Thyroid gland (tissue), 4 donors: ENCODE results near the gene LYPD5. TPM values are rescaled to one million over a fixed set of nuclear protein-coding genes. Genes with fewer than 3 reads are reported as not detected.
"Not testable (repeated sequence)": the region's sequence is repeated elsewhere in the genome, so short reads cannot be mapped to it uniquely, and the experiment has no call there.

Experiments
- DNase-seq, 2 donors: peaks; one replicate each; pipeline ENCODE4 v3.0.0-alpha.2; 2019
- H3K27ac ChIP-seq, 3 donors: fragments of 200-600 bp; sonication (generic); 1 replicate in 2 of 3; 2 replicates in 1 of 3; pipeline ENCODE4 v1.5.1; 2016 to 2019; ENCODE audit warnings: mild to moderate bottlenecking in 1 of 3, moderate library complexity in 1 of 3
- H3K27me3 ChIP-seq: fragments of 200-600 bp; sonication (generic); one replicate; pipeline ENCODE4 v1.5.1; 2019
- H3K36me3 ChIP-seq, 2 donors: fragments of 200-600 bp; sonication (generic); one replicate each; pipeline ENCODE4 v1.5.1; 2016 to 2019
- H3K4me1 ChIP-seq, 2 donors: fragments of 200-600 bp; sonication (generic); one replicate each; pipeline ENCODE4 v1.5.1; 2017 to 2019
- H3K4me3 ChIP-seq, 3 donors: fragments of 200-600 bp; sonication (generic); replicated peaks in 1 of 3; 1 replicate in 2 of 3; 2 replicates in 1 of 3; pipeline ENCODE4 v1.5.1; 2016; ENCODE audit warnings: mild to moderate bottlenecking in 1 of 3
- H3K9me3 ChIP-seq: fragments of 200-600 bp; sonication (generic); one replicate; pipeline ENCODE4 v1.5.1; 2017
- POLR2A ChIP-seq, 2 donors: fragments of 450-650 bp; IDR thresholded peaks; one replicate each; pipeline ENCODE4 v1.6.1; 2017; ENCODE audit warnings: antibody characterized with exemption in 2 of 2, mild to moderate bottlenecking in 2 of 2, moderate library complexity in 1 of 2
- WGBS, 2 donors: methylation state at CpG; one replicate each; pipeline ENCODE4 v1.1.5; 2017; 5-methylcytosine and 5-hydroxymethylcytosine counted together
- intact Hi-C: fragments of 100-400 bp; cut with DNase I; formaldehyde crosslinking; loops from one replicate; pipeline ENCODE4 v1.15.1; 2023
- total RNA-seq, 4 donors: library from RNA; depleted of rRNA; stranded (reverse); fragments of >200 nt; gene quantifications; one replicate each; pipeline ENCODE4 v1.2.3, GENCODE V29; 2016
- TF ChIP-seq, protein P1 (sequence below), 6 experiments: fragments of 200-600 bp in 3 of 6; fragments of 450-650 bp in 3 of 6; sonication (generic) in 3 of 6; IDR thresholded peaks; one replicate each; pipeline ENCODE4 v1.5.1; 2016 to 2019; ENCODE audit warnings: antibody characterized with exemption in 6 of 6, mild to moderate bottlenecking in 2 of 6, inconsistent platforms in 1 of 6, moderate library complexity in 1 of 6

LYPD5 gene
- total RNA-seq, 4 donors from 2014 or later: 1.6 to 7.6 (median 2.5) TPM

DNA sequence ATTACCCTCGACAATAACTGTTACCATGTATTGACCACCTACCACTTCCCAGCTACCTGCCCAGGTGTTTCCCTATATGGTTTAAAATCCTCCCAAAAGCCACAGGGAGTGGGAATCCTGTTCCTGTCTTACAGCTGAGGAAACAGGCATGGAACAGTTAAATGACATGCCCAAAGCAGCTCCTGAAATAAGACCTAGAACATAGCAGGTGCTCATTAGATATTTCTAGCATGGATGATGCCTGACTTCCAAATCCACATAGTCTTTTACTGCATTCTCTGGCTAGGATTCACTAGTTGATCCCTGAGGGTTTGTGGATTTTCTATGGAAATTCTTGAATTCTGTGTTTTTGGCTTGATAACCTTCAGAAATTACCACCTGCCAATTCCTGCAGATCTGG, 34.4 kb downstream of the LYPD5 start:
- DNase-seq: no peak
- H3K36me3 ChIP-seq: no peaks in the 10 kb centered on the region
- no peaks in the 10 kb centered on the region for H3K9me3 ChIP-seq
- no peaks in the 10 kb centered on the region for H3K27me3 ChIP-seq
- H3K4me3 ChIP-seq: no peak overlapping the region
- 91% methylated on average over 1 of the region's 1 CpG for WGBS, 2 donors
- H3K4me1 ChIP-seq: peaks cover 0 to 12% of the 10 kb centered on the region in 2 donors
- TF ChIP-seq, protein P1, sequence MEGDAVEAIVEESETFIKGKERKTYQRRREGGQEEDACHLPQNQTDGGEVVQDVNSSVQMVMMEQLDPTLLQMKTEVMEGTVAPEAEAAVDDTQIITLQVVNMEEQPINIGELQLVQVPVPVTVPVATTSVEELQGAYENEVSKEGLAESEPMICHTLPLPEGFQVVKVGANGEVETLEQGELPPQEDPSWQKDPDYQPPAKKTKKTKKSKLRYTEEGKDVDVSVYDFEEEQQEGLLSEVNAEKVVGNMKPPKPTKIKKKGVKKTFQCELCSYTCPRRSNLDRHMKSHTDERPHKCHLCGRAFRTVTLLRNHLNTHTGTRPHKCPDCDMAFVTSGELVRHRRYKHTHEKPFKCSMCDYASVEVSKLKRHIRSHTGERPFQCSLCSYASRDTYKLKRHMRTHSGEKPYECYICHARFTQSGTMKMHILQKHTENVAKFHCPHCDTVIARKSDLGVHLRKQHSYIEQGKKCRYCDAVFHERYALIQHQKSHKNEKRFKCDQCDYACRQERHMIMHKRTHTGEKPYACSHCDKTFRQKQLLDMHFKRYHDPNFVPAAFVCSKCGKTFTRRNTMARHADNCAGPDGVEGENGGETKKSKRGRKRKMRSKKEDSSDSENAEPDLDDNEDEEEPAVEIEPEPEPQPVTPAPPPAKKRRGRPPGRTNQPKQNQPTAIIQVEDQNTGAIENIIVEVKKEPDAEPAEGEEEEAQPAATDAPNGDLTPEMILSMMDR (IDR thresholded peaks at IDR 0.05): no peak
- TF ChIP-seq POLR2A (IDR thresholded peaks at IDR 0.05): no peak
- intact Hi-C loops: no loop called here
- no peak overlapping the region for H3K27ac ChIP-seq

- H3K36me3 ChIP-seq: no peaks in the 10 kb centered on the region
- TF ChIP-seq, protein P1 (IDR thresholded peaks at IDR 0.05): no peak
- TF ChIP-seq POLR2A (IDR thresholded peaks at IDR 0.05): no peak
- WGBS, 2 donors: 82 to 86% methylated on average over 6 to 7 of the region's 7 CpGs
- H3K4me1 ChIP-seq: peaks cover 0 to 12% of the 10 kb centered on the region in 2 donors
- no peak overlapping the region for H3K27ac ChIP-seq
- DNase-seq: no peak
- H3K4me3 ChIP-seq: no peak overlapping the region
- H3K9me3 ChIP-seq: no peaks in the 10 kb centered on the region
- H3K27me3 ChIP-seq: no peaks in the 10 kb centered on the region
- intact Hi-C loops: no loop called here
Measured at GRCh38 chr19:43767316-43767715, 34.9 kb downstream of the LYPD5 start.

DNA sequence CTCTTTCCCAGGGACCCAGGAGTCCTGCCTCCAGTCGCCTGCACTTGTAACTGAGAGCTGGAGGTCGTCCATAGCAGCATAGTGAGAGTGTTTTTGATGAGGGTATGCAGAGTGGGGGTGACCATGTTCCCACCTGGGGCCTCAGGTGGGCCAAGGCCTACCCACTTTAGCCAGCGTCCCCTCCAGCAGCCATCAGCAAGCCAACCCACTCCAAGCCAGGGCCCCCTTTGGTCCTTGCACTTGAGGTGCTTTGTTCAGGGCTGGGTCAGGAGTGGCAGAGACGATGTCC, 35.5 kb downstream of the LYPD5 start:
- intact Hi-C loops: no loop called here
- H3K4me1 ChIP-seq: peaks cover 0 to 12% of the 10 kb centered on the region in 2 donors
- H3K27ac ChIP-seq: no peak overlapping the region
- WGBS, 2 donors: 57 to 67% methylated on average over 3 to 4 of the region's 4 CpGs
- no peak overlapping the region for H3K4me3 ChIP-seq
- TF ChIP-seq, protein P1 (IDR thresholded peaks at IDR 0.05): no peak
- no peak for TF ChIP-seq POLR2A (IDR thresholded peaks at IDR 0.05)
- no peaks in the 10 kb centered on the region for H3K9me3 ChIP-seq
- no peak for DNase-seq
- H3K36me3 ChIP-seq: no peaks in the 10 kb centered on the region
- no peaks in the 10 kb centered on the region for H3K27me3 ChIP-seq

DNA sequence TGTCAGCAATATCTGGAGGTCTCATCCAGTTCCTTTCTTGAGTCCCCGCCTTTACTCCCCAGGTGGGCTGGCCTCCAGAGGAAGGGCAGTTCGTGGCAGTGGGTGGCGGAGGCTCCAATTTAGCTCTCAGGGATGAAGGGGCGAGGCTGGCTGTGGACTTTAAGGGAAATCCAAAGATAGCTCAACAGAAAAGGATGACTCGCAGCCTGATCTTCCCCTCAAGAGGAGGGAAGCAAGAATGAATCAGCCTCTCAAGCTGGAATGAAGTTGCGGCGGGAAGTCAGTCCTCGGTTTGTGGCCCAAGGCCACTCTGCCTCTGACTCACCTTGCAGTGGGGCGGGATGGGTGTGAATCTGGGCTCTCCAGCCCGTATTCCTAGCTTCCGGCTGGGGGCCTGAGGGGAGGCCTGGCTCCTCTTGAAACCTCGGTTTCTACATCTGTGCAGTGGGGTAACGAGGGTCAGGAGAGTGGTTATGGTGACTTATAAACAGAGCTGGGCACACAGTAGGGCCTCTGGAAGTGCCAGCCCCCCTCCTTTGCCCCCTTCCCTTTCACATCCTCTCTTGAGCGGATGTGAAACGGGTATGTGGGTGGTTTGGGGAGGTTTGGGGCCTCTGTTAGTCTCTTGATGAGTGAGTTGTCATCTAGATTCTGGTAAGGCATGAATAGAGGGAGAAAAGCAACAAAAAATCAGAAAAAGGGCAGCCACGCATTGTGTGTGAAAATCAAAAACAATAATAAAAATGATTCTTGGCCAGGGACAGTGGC, 37.0 kb downstream of the LYPD5 start:
- DNase-seq: no peak
- Histone ChIP-seq H3K27me3 (no peaks in the 10 kb centered on the region), H3K36me3 (no peaks in the 10 kb centered on the region), H3K4me1 (peaks cover 0 to 12% of the 10 kb centered on the region in 2 donors), H3K9me3 (no peaks in the 10 kb centered on the region), H3K4me3 (no peak overlapping the region), H3K27ac (peak overlapping the region in 1 of 3 donors; percentile 63)
- intact Hi-C loops: no loop called here
- no peak for TF ChIP-seq POLR2A (IDR thresholded peaks at IDR 0.05)
- TF ChIP-seq, protein P1 (IDR thresholded peaks at IDR 0.05): no peak
- 54 to 59% methylated on average over 16 of the region's 16 CpGs for WGBS, 2 donors

DNA sequence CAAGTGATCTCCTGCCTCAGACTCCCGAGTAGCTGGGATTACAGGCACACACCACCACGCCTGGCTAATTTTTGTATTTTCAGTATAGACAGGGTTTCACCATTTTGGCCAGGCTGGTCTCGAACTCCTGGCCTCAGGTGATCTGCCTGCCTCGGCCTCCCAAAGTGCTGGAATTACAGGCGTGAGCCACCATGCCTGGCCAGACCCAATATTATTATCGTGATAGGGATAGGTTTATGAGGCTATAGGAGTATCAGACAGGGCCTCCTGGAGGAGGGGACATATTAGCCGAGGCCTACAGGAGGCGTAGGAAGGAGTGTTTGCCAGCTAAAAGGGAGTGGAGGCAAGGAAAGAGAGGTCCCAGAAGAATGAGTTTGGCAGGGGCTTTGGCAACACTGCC, 37.6 kb downstream of the LYPD5 start:
- DNase-seq, H3K9me3 ChIP-seq, H3K4me3 ChIP-seq, H3K36me3 ChIP-seq, H3K27me3 ChIP-seq, intact Hi-C loops: not testable (repeated sequence)
- WGBS, 2 donors: 66 to 70% methylated on average over 8 of the region's 8 CpGs
- Histone ChIP-seq H3K27ac (peak overlapping the region in 1 of 3 donors; percentile 63), H3K4me1 (peaks cover 0 to 12% of the 10 kb centered on the region in 2 donors)
